GM21825 (cell line): ENCODE data around the gene CRELD2.

Experiments used
- ATAC-seq: cut with Tn5 transposase; IDR thresholded peaks from one replicate; pipeline ENCODE4 v1.9.1; 2021; ENCODE audit warnings: mild to moderate bottlenecking, moderate library complexity; ENCODE audit not compliant: unreplicated experiment

The CRELD2 gene

DNA sequence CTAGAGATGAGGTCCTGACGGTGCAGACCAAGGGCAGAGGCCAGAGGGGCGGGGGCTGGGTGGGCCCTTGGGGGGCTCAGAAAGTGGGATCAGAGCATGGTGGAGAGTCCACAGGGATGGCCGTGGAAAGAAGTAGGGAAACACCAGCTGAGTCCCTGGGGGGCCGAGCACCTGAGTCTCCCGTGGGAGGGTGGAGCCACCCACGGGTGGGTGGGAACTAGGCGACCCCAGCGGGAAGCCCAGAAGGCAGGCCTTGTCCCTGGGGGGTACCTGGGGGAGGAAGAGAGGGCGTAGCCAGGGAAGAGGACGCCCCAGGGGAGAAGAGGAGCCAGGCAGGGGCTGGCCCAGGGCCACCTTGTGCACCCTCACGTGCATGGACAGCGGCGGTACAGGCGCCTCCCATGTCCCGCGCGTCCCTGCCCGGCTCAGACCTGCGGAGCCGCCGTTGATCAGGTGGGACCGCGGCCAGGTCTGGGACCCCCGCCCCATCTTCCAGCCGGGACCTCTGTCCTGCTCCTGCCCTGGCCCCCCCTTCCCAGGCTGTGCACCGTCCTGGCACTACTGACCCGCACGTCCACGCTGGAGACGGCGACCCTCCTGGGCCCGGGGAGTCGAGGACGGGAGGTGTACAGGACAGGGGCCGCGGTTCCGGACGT, 10.2 kb downstream of the CRELD2 start:
- no peak for ATAC-seq

- ATAC-seq, result no peak
Observed at GRCh38 chr22:49929211-49929979, 11.0 kb downstream of the CRELD2 start.

DNA sequence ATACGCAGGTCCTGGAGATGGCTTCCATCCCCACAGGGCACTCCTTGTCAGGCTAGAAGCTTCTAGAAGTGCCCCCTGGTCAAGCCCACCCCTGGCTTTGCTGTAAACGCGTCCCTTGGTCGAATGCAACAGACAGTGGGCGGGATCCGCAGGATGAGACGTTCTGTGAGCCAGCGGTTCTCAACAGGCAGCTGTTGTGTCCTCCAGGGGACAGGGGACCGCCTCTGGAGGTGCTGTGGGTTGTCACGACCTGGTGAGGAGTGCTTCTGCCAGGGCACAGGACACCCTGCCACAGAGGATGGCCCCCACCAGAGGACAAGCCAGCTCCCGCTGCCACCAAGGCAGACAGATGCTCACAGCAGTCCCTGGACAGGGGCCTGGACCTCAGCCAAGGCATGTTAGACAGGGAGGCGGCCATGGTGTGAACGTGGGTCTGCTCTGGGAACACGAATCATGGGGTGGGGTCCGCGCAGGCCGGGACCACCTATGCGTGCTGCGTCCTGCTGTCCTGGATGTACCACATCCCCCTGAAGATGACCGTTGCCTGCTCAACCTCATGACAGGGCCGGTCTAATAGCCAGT, 11.7 kb downstream of the CRELD2 start:
- no peak for ATAC-seq

DNA sequence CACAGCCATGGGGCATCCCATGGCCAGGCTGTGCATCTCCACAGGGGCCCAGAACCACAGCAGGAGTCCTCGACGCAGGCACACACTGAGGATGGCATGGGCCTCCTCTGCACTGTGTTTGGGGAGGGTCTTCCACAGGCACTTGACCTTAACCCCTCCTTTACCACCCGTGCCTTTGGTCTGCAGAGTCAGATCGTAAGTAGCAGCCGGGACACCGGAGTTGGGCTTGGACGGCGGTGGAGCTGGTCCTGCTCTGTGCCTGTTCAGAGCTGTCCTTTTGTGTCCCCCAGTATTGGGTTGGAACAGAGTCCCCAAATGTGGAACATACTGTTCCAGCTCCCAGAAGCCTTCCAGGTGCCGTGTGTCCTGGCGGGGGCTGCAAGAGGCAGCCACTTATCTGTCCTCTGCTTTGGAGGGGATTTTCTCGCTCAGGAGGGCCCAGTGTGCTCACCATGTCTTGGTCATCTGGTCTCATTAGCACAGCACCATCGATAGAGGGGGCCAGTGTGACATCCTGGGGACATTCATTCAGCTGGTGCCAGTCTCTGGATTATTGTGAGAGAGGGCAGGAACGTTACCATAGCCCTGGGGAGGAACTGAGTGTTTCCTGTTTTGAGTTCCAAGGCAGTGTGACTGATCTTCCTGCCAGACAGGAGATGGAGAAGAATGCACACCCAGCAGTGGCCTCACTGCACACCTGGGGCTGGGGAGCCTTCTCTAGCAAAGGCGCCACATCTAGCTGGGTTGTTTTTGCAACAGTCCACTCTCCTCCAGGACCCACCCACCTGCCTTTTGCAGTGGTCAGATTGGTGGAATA, 12.4 kb downstream of the CRELD2 start:
- peak; percentile 37 for ATAC-seq

DNA sequence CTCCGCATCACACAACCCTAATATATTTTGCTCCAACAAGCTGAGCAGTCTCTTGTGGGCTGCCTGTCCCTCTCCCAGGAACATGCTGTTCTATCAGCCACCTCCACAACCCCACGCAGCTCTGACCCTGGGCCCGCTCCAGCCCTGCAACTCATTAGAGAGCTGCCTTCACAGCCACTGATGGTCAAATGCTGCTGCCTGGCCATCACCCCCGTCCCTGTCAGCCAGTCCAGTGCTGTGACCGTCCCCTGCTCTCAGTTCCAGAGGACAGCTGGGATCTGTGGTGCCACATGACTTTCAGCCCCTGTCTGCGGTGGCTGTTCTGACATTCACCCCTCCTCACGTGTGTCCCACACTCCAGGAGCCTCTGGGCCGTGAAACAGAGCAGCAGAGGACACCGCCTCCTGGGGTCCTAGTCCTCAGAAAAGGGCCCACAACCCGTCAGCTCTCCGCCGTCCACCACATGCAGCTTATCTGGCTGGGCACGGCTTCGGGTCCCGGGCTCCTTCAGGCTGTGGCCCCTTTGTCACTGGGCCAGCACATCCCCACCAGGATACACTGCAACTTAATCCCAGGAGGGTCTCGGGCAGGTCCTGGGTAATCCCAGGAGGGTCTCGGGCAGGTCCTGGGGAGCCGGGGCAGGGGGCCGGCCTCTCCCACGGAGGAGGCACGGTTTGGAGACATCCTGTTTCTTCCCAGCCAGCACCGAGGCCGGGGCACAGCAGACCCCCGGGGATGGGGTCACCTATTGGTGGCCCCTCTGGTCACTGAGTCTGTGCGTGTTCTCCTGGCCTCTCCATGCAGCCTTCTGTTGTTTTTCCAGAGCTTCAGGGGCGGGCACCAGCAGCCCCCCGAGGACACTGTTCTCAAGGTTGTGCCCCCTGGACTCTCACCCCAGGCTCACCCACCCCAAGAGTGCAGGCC, 15.1 kb downstream of the CRELD2 start:
- ATAC-seq, result no peak

DNA sequence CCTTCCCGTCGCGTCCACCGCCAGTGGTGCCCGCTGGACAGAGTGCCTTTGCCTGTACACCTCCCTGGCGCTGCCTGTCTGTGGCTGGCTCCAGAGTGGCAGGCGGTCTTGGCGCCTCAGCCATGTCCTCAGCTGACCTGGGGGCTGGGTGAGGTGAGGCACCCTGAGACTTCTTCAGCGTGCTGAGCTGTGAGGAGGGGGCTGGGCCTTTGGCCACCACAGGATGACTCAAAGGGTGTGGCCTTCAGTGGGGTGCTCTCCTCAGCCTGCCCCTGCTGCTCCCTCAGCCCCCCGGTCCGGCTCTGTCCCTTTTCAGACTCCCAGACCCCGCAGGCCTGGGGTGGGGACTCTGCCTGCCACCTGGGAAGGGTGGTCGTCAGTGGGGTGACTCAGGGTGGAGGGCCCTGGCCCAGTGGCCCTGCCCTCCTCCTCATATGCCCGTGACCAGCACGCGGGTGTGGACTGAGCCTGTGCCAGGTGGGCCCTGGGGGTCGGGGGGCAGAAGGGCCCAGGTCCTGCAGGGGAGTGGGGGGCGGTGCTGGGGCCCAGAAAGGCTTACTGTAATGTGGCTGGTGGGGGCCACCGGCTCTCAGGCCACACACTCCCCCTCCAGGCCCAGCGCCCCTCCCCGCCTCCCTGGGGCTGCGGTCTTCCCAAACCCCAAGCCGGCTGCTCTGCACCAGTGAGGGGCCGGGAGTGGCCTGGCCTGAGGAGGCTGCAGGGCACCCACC, 15.9 kb downstream of the CRELD2 start:
- no peak for ATAC-seq

- ATAC-seq, result no peak
Observed at GRCh38 chr22:49934891-49935557, 16.6 kb downstream of the CRELD2 start.

GRCh38 chr22:49935561-49935960, 17.1 kb downstream of the CRELD2 start:
- ATAC-seq, result no peak

DNA sequence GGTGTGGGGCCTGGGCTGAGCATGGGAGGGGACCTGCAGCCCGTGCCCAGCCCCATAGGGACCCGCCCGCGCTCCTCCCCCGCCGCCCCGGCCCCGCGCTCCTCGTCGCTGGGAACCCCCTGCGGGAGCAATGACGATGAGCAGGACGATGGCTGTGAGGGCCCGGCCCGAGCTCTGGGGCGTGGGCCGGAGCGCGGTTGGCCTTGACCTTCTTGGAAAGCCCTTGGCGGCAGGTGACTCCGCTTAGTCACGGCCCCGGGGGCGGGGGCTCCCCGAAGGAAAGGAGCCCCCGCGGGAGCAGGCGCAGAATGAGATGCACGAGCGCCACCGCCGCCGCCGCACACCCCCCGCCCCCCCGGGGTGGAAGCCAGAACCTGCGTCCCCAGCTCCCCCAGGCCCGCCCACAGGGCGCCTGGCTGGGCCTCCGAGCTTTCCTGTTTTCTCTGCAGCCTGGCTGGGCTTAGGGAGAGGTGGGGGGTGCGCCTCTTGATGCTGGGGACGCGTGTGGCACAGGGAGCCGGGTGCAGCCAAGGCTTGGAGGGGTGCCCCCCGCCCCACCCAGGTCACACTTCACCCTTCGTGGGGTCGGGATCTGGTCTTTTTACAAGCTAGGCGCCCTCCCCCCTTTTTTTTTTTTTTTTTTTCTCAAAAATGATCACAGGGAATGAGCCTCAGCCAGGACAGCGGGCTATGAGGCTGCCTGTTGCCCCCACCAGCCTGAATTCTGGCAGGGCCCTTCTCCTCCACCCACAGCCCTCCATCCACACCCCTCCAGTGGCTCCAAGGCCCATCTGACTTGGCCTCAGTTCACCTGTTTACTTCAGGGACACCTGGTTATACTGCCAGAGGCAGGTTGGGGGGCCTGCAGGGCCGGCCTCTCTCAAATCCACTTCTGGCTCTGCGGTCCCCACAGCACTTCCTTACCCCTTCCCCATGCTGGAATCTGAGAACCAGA, 17.9 kb downstream of the CRELD2 start:
- peak; percentile 63 for ATAC-seq

GRCh38 chr22:49936973-49937757, 18.7 kb downstream of the CRELD2 start:
- ATAC-seq, result no peak

DNA sequence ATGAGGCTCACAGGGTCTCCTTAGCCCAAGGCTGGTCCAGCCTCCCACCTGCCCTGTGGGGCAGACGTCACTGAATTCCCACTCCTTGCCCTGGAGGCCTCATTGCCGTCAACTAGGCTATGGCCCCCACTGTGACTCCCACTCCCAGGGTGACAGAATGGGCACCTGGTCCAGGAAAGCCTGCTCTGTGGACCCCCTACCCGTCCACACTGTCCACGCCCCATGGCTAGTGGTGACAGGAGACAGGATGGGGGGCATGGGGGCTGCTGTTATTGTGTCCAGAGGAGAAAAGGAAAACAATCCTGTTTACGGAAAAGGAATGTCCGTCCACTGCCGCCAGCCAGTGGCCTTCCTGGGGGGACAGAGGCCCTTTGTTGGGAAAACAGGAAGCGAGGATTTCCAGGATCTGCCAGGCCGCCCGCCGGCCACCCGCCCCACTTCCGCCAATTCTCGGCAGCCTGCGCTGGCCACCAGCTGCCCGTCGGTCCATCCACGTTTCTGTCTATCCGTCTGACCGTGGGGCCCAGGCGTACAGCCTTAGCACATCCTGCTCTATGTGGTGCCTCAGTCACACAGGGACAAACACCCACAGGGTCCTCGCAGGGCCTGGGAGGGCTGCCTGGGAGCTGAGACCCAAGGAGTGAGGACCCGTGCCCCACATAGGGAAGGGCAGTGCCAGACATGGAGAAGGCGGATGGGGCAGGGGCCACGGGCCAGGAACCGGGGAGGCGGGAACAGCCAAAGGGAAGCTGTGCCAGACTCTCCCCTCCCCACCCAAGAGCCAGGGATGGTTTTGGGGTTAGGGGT, 19.5 kb downstream of the CRELD2 start:
- ATAC-seq, result no peak

GRCh38 chr22:49938565-49939136, 20.2 kb downstream of the CRELD2 start:
- no peak for ATAC-seq

GRCh38 chr22:49941507-49942316, 23.3 kb downstream of the CRELD2 start:
- no peak for ATAC-seq

GRCh38 chr22:49942565-49943404, 24.4 kb downstream of the CRELD2 start:
- no peak for ATAC-seq
